Upper lobe of right lung (tissue), 1 donor: ENCODE results near the gene MAP3K20. TPM values are rescaled to one million over a fixed set of nuclear protein-coding genes. Genes with fewer than 3 reads are reported as not detected.
"Not testable (repeated sequence)": the region's sequence is repeated elsewhere in the genome, so short reads cannot be mapped to it uniquely, and the experiment has no call there.

Experiments
- ATAC-seq: fragments of 200-7000 bp; cut with Tn5 transposase; one replicate; pipeline ENCODE4 v1.9.1; 2020; ENCODE audit warnings: mild to moderate bottlenecking, moderate library complexity
- DNase-seq: peaks from one replicate; pipeline ENCODE4 v3.0.0-alpha.2; 2020
- H3K27ac ChIP-seq: fragments of 200-600 bp; one replicate; pipeline ENCODE4 v1.8.0; 2022
- H3K27me3 ChIP-seq: fragments of 200-600 bp; one replicate; pipeline ENCODE4 v1.8.0; 2022; ENCODE audit warnings: mild to moderate bottlenecking
- H3K36me3 ChIP-seq: fragments of 200-600 bp; one replicate; pipeline ENCODE4 v1.8.0; 2022
- H3K4me1 ChIP-seq: fragments of 200-600 bp; one replicate; pipeline ENCODE4 v1.8.0; 2022
- H3K4me3 ChIP-seq: fragments of 200-600 bp; one replicate; pipeline ENCODE4 v1.8.0; 2022; ENCODE audit warnings: mild to moderate bottlenecking
- H3K9me3 ChIP-seq: fragments of 200-600 bp; one replicate; pipeline ENCODE4 v1.8.0; 2022
- CTCF ChIP-seq: fragments of 200-600 bp; IDR thresholded peaks from one replicate; pipeline ENCODE4 v1.8.0; 2022; ENCODE audit warnings: antibody characterized with exemption
- intact Hi-C: fragments of 100-400 bp; cut with DNase I; formaldehyde crosslinking; loops from one replicate; pipeline ENCODE4 v1.11.0; 2022
- total RNA-seq: library from RNA; stranded (reverse); fragmentation: NEBNext Ultra II Directional; extraction: Animal tissue kit (Norgen Biotek cat#: 25700); gene quantifications from one replicate; pipeline ENCODE4 v1.2.1, GENCODE V29; 2021
- donor health status: DM: no; HTN: yes; CAD: no; lungs with severe emphysema.

Gene MAP3K20
- total RNA-seq, 1 donor from 2014 or later = 52.0 TPM

DNA sequence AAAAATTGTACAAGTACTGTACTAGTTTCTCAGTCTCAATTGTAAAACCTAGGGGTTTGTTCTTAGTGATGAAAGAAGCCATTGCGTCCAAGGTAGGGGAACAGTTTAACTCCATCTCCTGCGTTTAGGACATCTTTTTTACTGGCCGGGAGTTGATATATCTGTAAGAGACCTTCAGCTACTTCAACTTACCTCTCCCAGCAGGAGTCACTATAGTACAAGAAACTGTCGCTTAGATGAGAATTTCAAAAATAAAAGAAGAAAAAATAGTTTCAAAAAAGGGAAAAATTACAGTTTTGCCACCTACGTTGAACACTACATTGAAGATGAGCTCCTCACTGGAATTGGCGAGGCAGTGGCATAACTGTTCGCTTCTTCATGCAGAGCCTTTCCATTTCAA lies 122.7 kb downstream of the MAP3K20 start:
- DNase-seq = no peak
- no peak for ATAC-seq
- Histone ChIP-seq H3K27me3 (no peaks in the 10 kb centered on the region), H3K36me3 (peaks cover 10% of the 10 kb centered on the region), H3K9me3 (no peaks in the 10 kb centered on the region), H3K4me3 (no peak overlapping the region), H3K27ac (no peak overlapping the region), H3K4me1 (no peaks in the 10 kb centered on the region)
- TF ChIP-seq CTCF = no peak
- intact Hi-C loops = no loop called here

DNA sequence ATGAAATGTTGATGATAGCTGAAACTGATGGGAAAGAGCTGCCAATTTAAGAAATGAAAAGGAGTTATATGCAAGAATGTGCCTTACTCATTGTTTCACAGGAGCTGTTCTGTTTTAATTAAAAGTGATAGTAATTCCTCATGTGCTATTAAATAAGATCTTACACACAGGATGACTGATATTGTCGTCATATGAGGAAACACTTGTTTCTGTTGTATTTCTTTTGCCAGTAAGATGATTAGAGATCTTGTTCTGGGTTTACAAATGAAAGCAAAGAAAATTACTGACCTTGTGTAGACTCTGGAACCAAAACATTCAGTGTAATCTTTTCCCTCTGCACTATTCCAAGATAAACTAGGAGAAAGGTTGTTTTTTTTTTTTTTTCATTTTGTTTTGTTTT lies 123.6 kb downstream of the MAP3K20 start:
- Histone ChIP-seq H3K27ac (no peak overlapping the region), H3K36me3 (peaks cover 10% of the 10 kb centered on the region)

GRCh38 chr2:173202570-173202969 lies 126.9 kb downstream of the MAP3K20 start:
- peaks cover 10% of the 10 kb centered on the region for H3K36me3 ChIP-seq
- no peak for DNase-seq
- no peak for TF ChIP-seq CTCF
- no peaks in the 10 kb centered on the region for H3K27me3 ChIP-seq
- no peaks in the 10 kb centered on the region for H3K9me3 ChIP-seq
- H3K4me3 ChIP-seq = no peak overlapping the region
- H3K27ac ChIP-seq = no peak overlapping the region
- ATAC-seq = no peak
- H3K4me1 ChIP-seq = no peaks in the 10 kb centered on the region
- intact Hi-C loops = loop anchor here (10.0 kb wide), 1 partner anchor 178 kb away; no protein-coding TSS in a partner anchor

More for the DNA sequence above, 123.6 kb downstream of the MAP3K20 start:
- Histone ChIP-seq H3K4me1 (no peaks in the 10 kb centered on the region), H3K4me3 (no peak overlapping the region), H3K9me3 (no peaks in the 10 kb centered on the region), H3K27me3 (no peaks in the 10 kb centered on the region)
- no peak for TF ChIP-seq CTCF
- DNase-seq (no peak), ATAC-seq (no peak)
- intact Hi-C loops = no loop called here

- intact Hi-C loops = loop anchor here (10.0 kb wide), 1 partner anchor 180 kb away; no protein-coding TSS in a partner anchor
- H3K36me3 ChIP-seq = no peaks in the 10 kb centered on the region
- no peak for ATAC-seq
- no peak overlapping the region for H3K27ac ChIP-seq
- H3K27me3 ChIP-seq = no peaks in the 10 kb centered on the region
- H3K9me3 ChIP-seq = no peaks in the 10 kb centered on the region
- DNase-seq = no peak
- no peak for TF ChIP-seq CTCF
- H3K4me3 ChIP-seq = no peak overlapping the region
- no peaks in the 10 kb centered on the region for H3K4me1 ChIP-seq
These were observed 128.7 kb downstream of the MAP3K20 start for GRCh38 chr2:173204316-173204715.

- no peaks in the 10 kb centered on the region for H3K27me3 ChIP-seq
- H3K27ac ChIP-seq = peak overlapping the region; percentile 24
- ATAC-seq = peak; percentile 87
- no peak for DNase-seq
- H3K4me1 ChIP-seq = no peaks in the 10 kb centered on the region
- no peaks in the 10 kb centered on the region for H3K9me3 ChIP-seq
- no peaks in the 10 kb centered on the region for H3K36me3 ChIP-seq
- intact Hi-C loops = loop anchor here (10.0 kb wide), 1 partner anchor 181 kb away; no protein-coding TSS in a partner anchor
- TF ChIP-seq CTCF = no peak
- no peak overlapping the region for H3K4me3 ChIP-seq
These were observed 129.7 kb downstream of the MAP3K20 start for GRCh38 chr2:173205375-173205774.

DNA sequence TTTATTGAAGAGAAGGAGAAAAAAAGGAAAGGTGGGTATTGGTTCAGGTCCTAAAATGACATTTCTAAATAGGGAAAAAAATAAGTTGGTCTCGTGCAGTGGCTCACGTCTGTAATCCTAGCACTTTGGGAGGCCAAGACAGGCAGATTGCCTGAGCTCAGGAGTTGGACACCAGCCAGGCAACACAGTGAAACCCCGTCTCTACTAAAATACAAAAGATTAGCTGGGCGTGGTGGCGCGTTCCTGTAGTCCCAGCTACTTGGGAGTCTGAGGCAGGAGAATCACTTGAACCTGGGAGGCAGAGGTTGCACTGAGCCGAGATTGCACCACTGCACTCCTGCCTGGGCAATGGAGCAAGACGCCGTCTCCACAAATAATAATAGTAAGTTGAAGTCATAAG lies 131.5 kb downstream of the MAP3K20 start:
- H3K4me3 ChIP-seq, H3K9me3 ChIP-seq, H3K36me3 ChIP-seq, H3K4me1 ChIP-seq, H3K27me3 ChIP-seq, ATAC-seq: not testable (repeated sequence)
- peak; percentile 67 for DNase-seq
- intact Hi-C loops = loop anchor here (10.0 kb wide), 1 partner anchor 182 kb away; no protein-coding TSS in a partner anchor
- peak overlapping the region; percentile 11 for H3K27ac ChIP-seq
